SK-N-SH treated with all-trans-retinoic acid at 6 μM for 48 hours (cell line): ENCODE results near the gene EGFLAM.

Experiments
- ARNTL ChIP-seq: fragments of 450-650 bp; formaldehyde crosslinking; IDR thresholded peaks from 2 replicates; pipeline ENCODE4 v1.5.0; 2020; ENCODE audit warnings: low read depth, mild to moderate bottlenecking, moderate library complexity, borderline replicate concordance
- BACH2 ChIP-seq: fragments of 250-450 bp; sonication (Bioruptor Pico); IDR thresholded peaks from 2 replicates; pipeline ENCODE4 v1.9.0; 2021; ENCODE audit warnings: mild to moderate bottlenecking, borderline replicate concordance
- CREB5 ChIP-seq: fragments of 250-450 bp; sonication (Bioruptor Pico); IDR thresholded peaks from 2 replicates; pipeline ENCODE4 v1.5.1; 2020; ENCODE audit warnings: low read depth, mild to moderate bottlenecking, moderate library complexity
- GLIS3 ChIP-seq: fragments of 250-450 bp; sonication (Bioruptor Pico); IDR thresholded peaks from 2 replicates; pipeline ENCODE4 v1.5.0; 2020; ENCODE audit warnings: mild to moderate bottlenecking, moderate library complexity
- OSR1 ChIP-seq: fragments of 250-450 bp; sonication (Bioruptor Pico); IDR thresholded peaks from 2 replicates; pipeline ENCODE4 v1.8.0; 2022; ENCODE audit warnings: moderate library complexity, mild to moderate bottlenecking, inconsistent platforms
- PATZ1 ChIP-seq: fragments of 250-450 bp; sonication (Bioruptor Pico); IDR thresholded peaks from 2 replicates; pipeline ENCODE4 v1.8.0; 2020; ENCODE audit warnings: mild to moderate bottlenecking, moderate library complexity, borderline replicate concordance
- POU6F1 ChIP-seq: fragments of 250-450 bp; sonication (Bioruptor Pico); IDR thresholded peaks from 2 replicates; pipeline ENCODE4 v1.8.0; 2021; ENCODE audit warnings: low read depth, mild to moderate bottlenecking, moderate library complexity, borderline replicate concordance
- RARB ChIP-seq: fragments of 250-450 bp; sonication (Bioruptor Pico); IDR thresholded peaks from 2 replicates; pipeline ENCODE4 v1.8.0; 2021; ENCODE audit warnings: mild to moderate bottlenecking, moderate library complexity
- SNAI2 ChIP-seq: fragments of 250-450 bp; sonication (Bioruptor Pico); IDR thresholded peaks from 2 replicates; pipeline ENCODE4 v1.5.0; 2020; ENCODE audit warnings: mild to moderate bottlenecking, moderate library complexity
- TSHZ2 ChIP-seq: fragments of 250-450 bp; sonication (Bioruptor Pico); IDR thresholded peaks from 2 replicates; pipeline ENCODE4 v1.5.0; 2020; ENCODE audit warnings: mild to moderate bottlenecking, moderate library complexity
- ZFP3 ChIP-seq: fragments of 250-450 bp; sonication (Bioruptor Pico); IDR thresholded peaks from 2 replicates; pipeline ENCODE4 v1.5.0; 2020; ENCODE audit warnings: mild to moderate bottlenecking, moderate library complexity
- ZFP30 ChIP-seq: fragments of 450-650 bp; formaldehyde crosslinking; IDR thresholded peaks from 2 replicates; pipeline ENCODE4 v1.5.0; 2022; ENCODE audit warnings: mild to moderate bottlenecking, moderate library complexity
- ZNF565 ChIP-seq: fragments of 450-650 bp; formaldehyde crosslinking; conservative IDR thresholded peaks from 2 replicates; pipeline ENCODE4 v1.5.0; 2020; ENCODE audit warnings: low read depth, mild to moderate bottlenecking, moderate library complexity
- ZNF70 ChIP-seq: fragments of 450-650 bp; formaldehyde crosslinking; IDR thresholded peaks from 2 replicates; pipeline ENCODE4 v1.5.0; 2020; ENCODE audit warnings: mild to moderate bottlenecking, moderate library complexity

- TF ChIP-seq CREB5 (CRISPR knock-in tag) (no peak), RARB (CRISPR knock-in tag) (no peak), OSR1 (no peak), ZFP3 (CRISPR knock-in tag) (no peak), ZNF565 (no peak), ARNTL (no peak), SNAI2 (no peak), TSHZ2 (CRISPR knock-in tag) (no peak), POU6F1 (CRISPR knock-in tag) (no peak), ZFP30 (no peak), ZNF70 (CRISPR knock-in tag) (no peak), BACH2 (no peak), PATZ1 (CRISPR knock-in tag) (no peak), GLIS3 (no peak)
These were observed 195.6 kb downstream of the EGFLAM start for GRCh38 chr5:38453921-38454320.
